Thoracic aorta (tissue), 2 donors: ENCODE measurements around the gene STIM1. TPM values are rescaled to one million over a fixed set of nuclear protein-coding genes. Genes with fewer than 3 reads are reported as not detected.

Experiments used
- ATAC-seq: fragments of 150-250 bp; one replicate; pipeline ENCODE4 v1.8.0; 2017; ENCODE audit warnings: low read depth; ENCODE audit not compliant: insufficient number of reproducible peaks, low FRiP score
- DNase-seq: peaks from one replicate; pipeline ENCODE4 v3.0.0-alpha.2; 2020; ENCODE audit warnings: low spot score
- H3K27ac ChIP-seq, 2 donors: fragments of 200-600 bp; sonication (generic); 1 replicate in 1 of 2; 2 replicates in 1 of 2; pipeline ENCODE4 v1.5.1; 2016; ENCODE audit warnings: mild to moderate bottlenecking in 2 of 2, moderate library complexity in 2 of 2
- H3K27me3 ChIP-seq: fragments of 200-600 bp; sonication (generic); replicated peaks from 2 replicates; pipeline ENCODE4 v1.6.0; 2016; ENCODE audit warnings: mild to moderate bottlenecking; ENCODE audit not compliant: insufficient read depth
- H3K36me3 ChIP-seq: fragments of 200-600 bp; sonication (generic); one replicate; pipeline ENCODE4 v1.5.1; 2016
- H3K4me1 ChIP-seq, 2 donors: fragments of 200-600 bp; sonication (generic); 1 replicate in 1 of 2; 2 replicates in 1 of 2; pipeline versions ENCODE4 v1.5.1 to v1.6.0; 2016; ENCODE audit warnings: low read depth in 2 of 2, mild to moderate bottlenecking in 1 of 2; ENCODE audit not compliant: control insufficient read depth in 1 of 2
- H3K4me3 ChIP-seq: fragments of 200-600 bp; sonication (generic); 2 replicates; pipeline ENCODE4 v1.5.1; 2016; ENCODE audit warnings: mild to moderate bottlenecking
- H3K9me3 ChIP-seq: fragments of 200-600 bp; sonication (generic); 2 replicates; pipeline ENCODE4 v1.5.1; 2016
- CTCF ChIP-seq: fragments of 200-600 bp; sonication (generic); IDR thresholded peaks from one replicate; pipeline ENCODE4 v1.5.1; 2019; ENCODE audit warnings: antibody characterized with exemption
- total RNA-seq, 2 donors: library from RNA; depleted of rRNA; stranded (reverse); fragments of >200 nt; gene quantifications; one replicate each; pipeline versions ENCODE4 v1.1.0 to v1.2.3, GENCODE V29; 2016

Gene STIM1
- total RNA-seq, 2 donors from 2014 or later: 53.8 to 63.0 TPM

- Histone ChIP-seq H3K4me1 (peaks cover 14 to 45% of the 10 kb centered on the region in 2 donors), H3K4me3 (no peak overlapping the region), H3K27ac (no peak overlapping the region), H3K9me3 (no peaks in the 10 kb centered on the region), H3K27me3 (no peaks in the 10 kb centered on the region), H3K36me3 (no peaks in the 10 kb centered on the region)
- DNase-seq (no peak), ATAC-seq (no peak)
- TF ChIP-seq CTCF: no peak
These were observed 81.1 kb downstream of the STIM1 start for GRCh38 chr11:3936517-3936916.

GRCh38 chr11:3939211-3939610 lies 83.7 kb downstream of the STIM1 start:
- no peak overlapping the region for H3K4me3 ChIP-seq
- peaks cover 38 to 68% of the 10 kb centered on the region in 2 donors for H3K4me1 ChIP-seq
- no peak overlapping the region for H3K27ac ChIP-seq
- DNase-seq: no peak
- TF ChIP-seq CTCF: no peak
- no peaks in the 10 kb centered on the region for H3K9me3 ChIP-seq
- H3K27me3 ChIP-seq: no peaks in the 10 kb centered on the region
- H3K36me3 ChIP-seq: no peaks in the 10 kb centered on the region
- ATAC-seq: no peak

GRCh38 chr11:3939651-3940190 lies 84.3 kb downstream of the STIM1 start:
- no peak for ATAC-seq
- no peaks in the 10 kb centered on the region for H3K9me3 ChIP-seq
- no peak overlapping the region for H3K4me3 ChIP-seq
- no peaks in the 10 kb centered on the region for H3K27me3 ChIP-seq
- TF ChIP-seq CTCF: no peak
- no peaks in the 10 kb centered on the region for H3K36me3 ChIP-seq
- H3K4me1 ChIP-seq: peaks cover 41 to 68% of the 10 kb centered on the region in 2 donors
- H3K27ac ChIP-seq: no peak overlapping the region
- no peak for DNase-seq

GRCh38 chr11:3942160-3942955 lies 86.9 kb downstream of the STIM1 start:
- ATAC-seq: no peak
- no peak for DNase-seq
- peaks cover 63 to 87% of the 10 kb centered on the region in 2 donors for H3K4me1 ChIP-seq
- no peaks in the 10 kb centered on the region for H3K27me3 ChIP-seq
- H3K9me3 ChIP-seq: no peaks in the 10 kb centered on the region
- H3K4me3 ChIP-seq: no peak overlapping the region
- peak overlapping the region; percentile 18 to 67 for H3K27ac ChIP-seq
- H3K36me3 ChIP-seq: no peaks in the 10 kb centered on the region
- TF ChIP-seq CTCF: no peak

- ATAC-seq (peak; percentile 29), DNase-seq (no peak)
- Histone ChIP-seq H3K27me3 (no peaks in the 10 kb centered on the region), H3K4me1 (peaks cover 70 to 87% of the 10 kb centered on the region in 2 donors), H3K4me3 (no peak overlapping the region), H3K27ac (peak overlapping the region; percentile 18 to 67), H3K36me3 (no peaks in the 10 kb centered on the region), H3K9me3 (no peaks in the 10 kb centered on the region)
- TF ChIP-seq CTCF: no peak
These were observed 87.6 kb downstream of the STIM1 start for GRCh38 chr11:3942956-3943497.
